ENCODE data around the gene ETV4. TPM values are rescaled to one million over a fixed set of nuclear protein-coding genes. Genes with fewer than 3 reads are reported as not detected.

The ETV4 gene
- total RNA-seq, 1 donor from 2014 or later, result 0.65 TPM

DNA sequence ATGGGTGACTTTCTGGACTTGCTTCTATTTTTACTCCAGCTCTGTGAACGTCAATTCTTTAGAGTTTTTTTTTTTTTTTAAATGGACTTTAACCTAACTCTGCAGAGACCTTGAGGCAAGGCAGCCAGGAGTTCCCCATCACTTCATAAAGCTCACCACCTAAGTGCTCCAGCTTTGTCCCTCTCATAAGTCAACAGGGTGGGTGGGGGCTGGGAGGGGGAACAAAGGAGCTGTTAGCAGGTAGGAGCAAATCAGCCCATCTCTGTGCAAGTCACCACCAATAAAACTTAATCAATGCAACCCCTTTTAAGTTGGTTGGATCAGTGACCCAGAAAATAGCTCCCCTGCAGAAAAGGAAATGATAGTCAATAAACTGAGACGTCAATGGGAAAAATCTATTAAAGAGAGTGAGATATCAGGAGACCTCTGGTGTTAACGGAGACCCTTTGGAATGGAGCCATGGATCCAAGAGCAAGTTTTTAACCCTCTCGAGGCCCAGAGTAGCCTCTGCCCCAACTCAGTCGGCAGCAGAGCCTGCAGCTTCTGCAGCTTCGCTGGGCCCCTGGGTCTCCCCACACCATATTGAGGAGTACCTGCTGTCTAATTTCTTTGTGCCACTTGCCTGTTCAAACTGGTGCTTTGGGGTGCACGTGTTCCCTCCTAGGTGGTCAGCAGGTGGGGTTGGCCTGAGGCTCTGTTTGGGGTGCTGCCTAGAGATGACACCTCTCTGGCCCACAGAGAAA is 27.6 kb upstream of the ETV4 start:
- DNase-seq (ENCODE audit: low spot score) (no peak), ATAC-seq (no peak)

DNA sequence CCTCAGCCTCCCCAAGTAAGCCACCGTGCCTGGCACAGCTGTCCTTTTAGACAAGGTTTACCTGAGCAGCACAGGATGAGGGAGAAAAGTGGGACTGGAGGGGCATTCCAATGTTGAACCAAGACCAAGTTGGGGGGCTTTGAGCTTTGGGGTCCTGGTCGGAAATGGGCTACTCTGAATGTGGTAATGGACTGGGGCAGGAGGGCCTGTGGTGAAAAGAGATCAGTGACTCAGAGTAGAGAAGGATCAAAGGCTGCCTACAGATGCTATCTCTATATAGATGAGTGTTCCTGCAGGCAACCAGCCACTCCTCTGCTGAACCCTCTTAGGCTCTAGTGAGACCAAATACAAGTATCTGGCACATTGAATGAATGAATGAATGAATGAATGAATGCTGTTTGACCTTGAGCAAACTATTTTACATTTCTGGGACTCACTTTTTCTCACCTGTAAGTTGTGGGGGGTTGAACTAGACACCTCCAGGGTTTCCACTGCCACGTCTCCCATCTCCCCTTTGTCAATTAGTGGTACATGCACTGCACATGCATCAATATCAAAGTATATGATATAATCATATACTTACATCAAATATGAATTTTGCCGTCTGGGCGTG is 26.3 kb upstream of the ETV4 start:
- ATAC-seq (no peak), DNase-seq (ENCODE audit: low spot score) (no peak)

DNA sequence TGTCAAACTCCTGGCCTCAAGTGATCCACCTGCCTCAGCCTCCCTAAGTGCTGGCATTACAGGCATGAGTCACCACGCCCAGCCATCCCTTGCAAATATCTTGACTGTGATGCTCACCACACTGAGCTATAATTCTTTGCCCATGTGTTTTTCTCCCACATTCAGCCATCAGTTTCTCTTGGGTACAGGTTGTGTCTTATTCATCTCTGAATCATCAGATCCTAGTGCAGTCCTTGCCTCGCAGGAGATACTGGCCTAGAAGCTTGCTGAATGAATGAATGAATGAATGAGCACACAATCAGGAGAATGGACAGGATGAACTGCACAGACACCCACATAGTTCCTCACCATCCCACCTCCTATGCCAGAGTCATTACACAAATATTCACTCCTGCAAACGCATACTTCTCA is 24.4 kb upstream of the ETV4 start:
- DNase-seq (ENCODE audit: low spot score) (no peak), ATAC-seq (no peak)

- DNase-seq (ENCODE audit: low spot score) (no peak), ATAC-seq (no peak)
These were observed 22.5 kb upstream of the ETV4 start for GRCh38 chr17:43568506-43569082.

GRCh38 chr17:43563600-43564594 is 17.8 kb upstream of the ETV4 start:
- DNase-seq (ENCODE audit: low spot score) (no peak), ATAC-seq (no peak)

DNA sequence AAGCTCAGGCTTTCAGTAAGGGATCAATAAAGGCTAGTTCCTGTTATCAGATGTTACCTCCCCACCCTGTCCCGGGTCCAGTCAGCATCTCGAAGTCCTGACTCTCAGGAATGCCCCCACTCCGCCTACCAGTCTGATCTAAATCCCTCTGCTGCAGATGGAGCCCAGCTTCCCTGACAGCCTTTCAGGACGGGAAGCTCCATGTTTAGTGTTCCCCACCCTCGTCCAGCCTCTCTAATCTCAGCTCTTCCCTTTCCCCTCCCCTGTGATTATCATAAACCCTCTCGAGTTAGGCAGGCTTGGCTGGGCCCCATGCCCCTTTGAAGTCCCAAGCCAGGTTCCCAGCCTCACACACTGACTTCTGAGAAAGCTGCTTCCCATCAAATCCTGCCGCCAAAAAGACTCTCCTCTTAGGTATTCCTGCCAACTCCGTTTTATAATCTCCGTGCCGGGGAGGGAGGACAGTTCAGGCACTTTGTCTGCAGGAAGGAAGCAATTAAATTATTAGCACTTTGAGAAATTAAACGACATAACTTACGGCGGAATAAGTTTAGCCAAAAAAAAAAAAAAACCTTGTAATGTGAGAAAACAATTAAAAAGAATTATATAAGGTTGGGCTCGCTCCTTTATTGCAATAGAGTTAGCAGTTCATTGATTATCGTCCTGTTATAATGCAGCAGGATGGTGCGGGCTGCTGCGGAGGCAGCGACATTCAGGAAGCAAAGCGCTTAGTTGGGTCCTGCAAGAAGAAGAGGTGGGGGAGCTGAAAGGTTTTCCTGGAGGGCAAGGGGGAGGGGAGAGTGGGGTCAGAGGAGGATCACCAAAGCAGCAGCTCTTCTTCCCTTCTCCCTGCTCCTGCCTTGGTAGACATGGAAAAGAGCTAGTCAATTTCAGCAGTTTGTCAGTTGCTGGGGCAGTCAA is 16.8 kb upstream of the ETV4 start:
- ATAC-seq (no peak), DNase-seq (ENCODE audit: low spot score) (no peak)

DNA sequence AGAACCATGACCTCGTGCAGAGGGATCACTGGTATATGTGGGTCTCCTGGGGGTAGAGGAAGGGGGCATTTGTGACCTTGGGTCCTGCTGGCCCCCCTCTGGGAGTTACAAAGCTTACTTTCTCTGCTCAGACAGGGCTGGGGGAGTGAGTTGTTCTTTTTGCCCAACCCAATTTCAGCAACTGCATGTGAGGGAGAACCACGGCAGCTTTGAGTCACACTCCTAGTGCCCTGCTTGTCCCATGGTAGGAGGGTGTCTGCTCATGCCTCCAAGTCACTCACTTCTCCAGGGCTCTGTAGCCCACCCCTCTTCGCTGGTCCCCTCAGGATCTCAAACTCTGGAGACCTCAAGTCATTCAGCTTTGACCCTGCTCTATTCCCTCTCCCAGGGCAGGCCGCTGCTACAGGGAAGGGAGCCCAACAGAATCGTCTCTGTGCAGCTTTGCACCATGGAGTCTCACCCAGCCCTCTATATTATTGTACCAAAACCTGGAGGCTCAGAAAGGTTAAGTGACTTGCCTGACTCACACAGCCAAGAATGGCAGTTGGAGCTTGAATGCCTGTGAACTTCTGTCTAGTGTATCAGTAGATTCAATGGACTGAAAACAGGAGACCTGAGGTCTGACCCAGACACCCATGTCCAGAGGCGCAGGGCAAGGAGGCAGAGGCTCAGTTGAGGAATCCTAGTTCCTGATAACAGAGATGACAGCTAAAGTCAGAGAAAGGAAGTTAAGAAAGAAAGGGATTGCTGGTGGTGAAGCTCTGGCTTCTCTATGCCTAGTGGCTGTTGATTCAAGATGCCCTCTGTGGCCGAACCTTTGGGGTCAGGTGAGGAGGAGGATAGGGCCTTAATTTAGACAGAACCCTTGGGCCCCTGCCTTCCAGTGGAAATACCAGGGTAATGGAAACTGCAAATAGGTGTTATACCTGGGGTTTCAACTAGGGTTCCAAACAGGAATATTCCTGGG is 14.6 kb upstream of the ETV4 start:
- no peak for ATAC-seq

GRCh38 chr17:43559161-43559816 is 13.1 kb upstream of the ETV4 start:
- DNase-seq (ENCODE audit: low spot score), result no peak
- ATAC-seq, result no peak

More for the DNA sequence above, 14.6 kb upstream of the ETV4 start:
- DNase-seq (ENCODE audit: low spot score), result no peak

DNA sequence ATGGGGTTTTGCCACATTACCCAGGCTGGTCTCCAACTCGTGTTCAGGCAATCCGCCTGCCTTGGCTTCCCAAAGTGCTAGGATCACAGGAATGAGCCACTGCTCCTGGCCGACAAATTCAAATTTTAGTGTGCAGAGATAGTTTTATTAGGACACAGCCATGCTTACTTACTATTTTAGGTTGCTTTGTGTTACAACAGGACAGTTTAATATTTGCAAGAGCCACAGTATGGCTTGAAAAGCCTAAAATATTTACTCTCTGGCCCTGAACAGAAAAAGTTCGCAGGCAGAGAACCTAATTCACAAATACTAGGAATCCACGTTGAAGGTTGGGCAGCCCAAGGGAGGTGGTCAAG is 12.6 kb upstream of the ETV4 start:
- DNase-seq (ENCODE audit: low spot score) (no peak), ATAC-seq (no peak)

- ATAC-seq (peak; percentile 53), DNase-seq (ENCODE audit: low spot score) (no peak)
These were observed 10.2 kb upstream of the ETV4 start for GRCh38 chr17:43556292-43556691.

- ATAC-seq (no peak), DNase-seq (ENCODE audit: low spot score) (no peak)
These were observed 8.7 kb upstream of the ETV4 start for GRCh38 chr17:43554857-43555256.

- ATAC-seq (no peak), DNase-seq (ENCODE audit: low spot score) (no peak)
These were observed 7.4 kb upstream of the ETV4 start for GRCh38 chr17:43553573-43553972.

GRCh38 chr17:43552229-43552837 is 6.2 kb upstream of the ETV4 start:
- ATAC-seq, result no peak

GRCh38 chr17:43550754-43551153 is 4.6 kb upstream of the ETV4 start:
- no peak for ATAC-seq
- DNase-seq (ENCODE audit: low spot score), result no peak

More at GRCh38 chr17:43552229-43552837, 6.2 kb upstream of the ETV4 start:
- DNase-seq (ENCODE audit: low spot score), result no peak

DNA sequence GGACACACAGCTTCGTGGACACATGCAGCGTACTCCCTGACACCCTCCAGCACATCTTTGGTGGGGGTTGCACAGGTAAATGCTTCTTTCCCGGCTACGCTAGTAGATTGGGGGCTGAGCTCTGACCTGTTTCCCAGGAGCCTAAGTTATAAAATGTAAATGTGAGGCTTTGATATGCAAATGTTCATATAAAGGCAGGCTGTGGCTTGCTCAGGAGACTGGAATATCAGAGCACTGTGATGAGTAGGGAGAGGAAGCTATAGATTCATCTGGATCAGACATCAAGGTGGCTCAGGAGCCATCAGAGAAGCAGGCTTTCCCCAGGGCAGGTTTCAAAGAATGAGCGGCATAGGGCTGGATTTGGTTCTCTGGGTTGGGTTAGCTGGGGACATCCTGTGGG is 3.4 kb upstream of the ETV4 start:
- DNase-seq (ENCODE audit: low spot score), result no peak
- no peak for ATAC-seq

GRCh38 chr17:43548689-43549379 is 2.7 kb upstream of the ETV4 start:
- DNase-seq (ENCODE audit: low spot score) (no peak), ATAC-seq (no peak)

DNA sequence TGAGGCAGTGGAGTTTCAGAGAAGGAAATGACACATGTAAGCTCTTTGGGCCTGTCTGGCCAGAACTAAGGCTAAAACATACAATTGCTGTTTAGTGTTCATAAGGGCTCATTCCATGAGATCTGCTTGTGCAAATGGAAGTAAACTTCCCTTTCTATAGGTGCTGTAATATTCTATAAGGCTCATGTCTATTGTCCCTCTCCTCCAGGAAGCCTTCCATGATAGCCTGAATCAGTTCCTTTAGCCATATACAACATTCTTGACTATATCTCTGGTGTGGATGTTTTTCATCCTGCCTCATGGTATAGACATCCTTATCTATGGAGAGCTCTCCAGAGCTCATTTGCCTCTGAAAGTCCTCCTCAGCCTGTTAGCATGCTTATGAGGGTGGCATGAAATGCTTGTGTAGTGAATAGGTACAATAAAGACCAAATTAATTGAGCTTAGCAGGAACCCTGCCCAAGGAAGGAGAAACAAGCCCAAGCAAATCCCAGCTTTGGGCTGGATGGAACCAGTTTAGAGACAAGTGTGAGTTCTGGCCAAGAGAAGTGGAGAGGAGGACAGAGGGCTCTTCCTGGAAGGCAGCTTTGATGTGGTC is 1.6 kb upstream of the ETV4 start:
- ATAC-seq (no peak), DNase-seq (ENCODE audit: low spot score) (no peak)

Data from left lobe of liver (tissue), 2 donors.